Left ventricle myocardium inferior (tissue), 1 donor: ENCODE data around the gene LMTK2. TPM values are rescaled to one million over a fixed set of nuclear protein-coding genes. Genes with fewer than 3 reads are reported as not detected.
A peak's percentile ranks its signal among the peaks of the same experiment; 100 is the strongest.

Experiments used
- DNase-seq: peaks from one replicate; pipeline ENCODE4 v3.0.0-alpha.2; 2020
- H3K27ac ChIP-seq: fragments of 200-600 bp; replicated peaks from 2 replicates; pipeline ENCODE4 v1.8.0; 2021
- H3K27me3 ChIP-seq: fragments of 200-600 bp; 2 replicates; pipeline ENCODE4 v1.8.0; 2021; ENCODE audit warnings: low read depth
- H3K36me3 ChIP-seq: fragments of 200-600 bp; 2 replicates; pipeline ENCODE4 v1.8.0; 2021
- H3K4me1 ChIP-seq: fragments of 200-600 bp; 2 replicates; pipeline ENCODE4 v1.8.0; 2021
- H3K4me3 ChIP-seq: fragments of 200-600 bp; 2 replicates; pipeline ENCODE4 v1.8.0; 2021; ENCODE audit warnings: mild to moderate bottlenecking, moderate library complexity
- H3K9me3 ChIP-seq: fragments of 200-600 bp; replicated peaks from 2 replicates; pipeline ENCODE4 v1.8.0; 2021
- intact Hi-C: fragments of 100-400 bp; cut with micrococcal nuclease; formaldehyde crosslinking; loops from one replicate; pipeline ENCODE4 v1.11.0; 2022
- total RNA-seq: library from RNA; stranded (reverse); fragmentation: NEBNext Ultra II Directional; extraction: Animal tissue kit (Norgen Biotek cat#: 25700); gene quantifications from one replicate; pipeline ENCODE4 v1.2.1, GENCODE V29; 2021
- TF ChIP-seq, protein P1 (sequence below): fragments of 200-600 bp; IDR thresholded peaks from 2 replicates; pipeline ENCODE4 v1.8.0; 2021; ENCODE audit warnings: antibody characterized with exemption, mild to moderate bottlenecking, borderline replicate concordance
- donor health status: DM: no; HTN: yes; CAD: no; lungs with severe emphysema.

Gene LMTK2
- total RNA-seq, 1 donor from 2014 or later = 26.9 TPM

DNA sequence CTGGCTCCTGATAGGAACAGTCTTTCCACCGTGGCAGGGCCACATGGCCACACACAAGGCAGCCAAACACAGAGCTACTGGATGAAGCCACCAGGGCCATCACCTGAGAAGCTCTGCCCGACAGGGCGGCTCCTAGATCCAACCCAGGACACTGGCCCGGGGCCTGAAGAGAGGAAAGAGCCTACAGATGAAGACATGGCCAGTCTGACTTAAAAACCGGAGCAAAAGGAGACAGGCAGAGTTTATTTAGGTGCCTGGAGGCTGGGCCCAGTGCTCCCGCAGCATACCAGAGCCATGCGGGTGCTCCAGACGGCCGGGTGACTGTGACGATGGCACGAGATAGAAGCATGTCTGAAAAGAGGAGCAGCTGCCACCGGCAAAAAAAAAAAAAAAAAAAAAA, 141.5 kb downstream of the LMTK2 start:
- Histone ChIP-seq H3K27me3 (no peaks in the 10 kb centered on the region), H3K27ac (peak overlapping the region; percentile 91), H3K36me3 (peaks cover 21% of the 10 kb centered on the region), H3K9me3 (no peaks in the 10 kb centered on the region), H3K4me3 (no peak overlapping the region), H3K4me1 (peaks cover 81% of the 10 kb centered on the region)
- intact Hi-C loops = no loop called here
- TF ChIP-seq, protein P1, sequence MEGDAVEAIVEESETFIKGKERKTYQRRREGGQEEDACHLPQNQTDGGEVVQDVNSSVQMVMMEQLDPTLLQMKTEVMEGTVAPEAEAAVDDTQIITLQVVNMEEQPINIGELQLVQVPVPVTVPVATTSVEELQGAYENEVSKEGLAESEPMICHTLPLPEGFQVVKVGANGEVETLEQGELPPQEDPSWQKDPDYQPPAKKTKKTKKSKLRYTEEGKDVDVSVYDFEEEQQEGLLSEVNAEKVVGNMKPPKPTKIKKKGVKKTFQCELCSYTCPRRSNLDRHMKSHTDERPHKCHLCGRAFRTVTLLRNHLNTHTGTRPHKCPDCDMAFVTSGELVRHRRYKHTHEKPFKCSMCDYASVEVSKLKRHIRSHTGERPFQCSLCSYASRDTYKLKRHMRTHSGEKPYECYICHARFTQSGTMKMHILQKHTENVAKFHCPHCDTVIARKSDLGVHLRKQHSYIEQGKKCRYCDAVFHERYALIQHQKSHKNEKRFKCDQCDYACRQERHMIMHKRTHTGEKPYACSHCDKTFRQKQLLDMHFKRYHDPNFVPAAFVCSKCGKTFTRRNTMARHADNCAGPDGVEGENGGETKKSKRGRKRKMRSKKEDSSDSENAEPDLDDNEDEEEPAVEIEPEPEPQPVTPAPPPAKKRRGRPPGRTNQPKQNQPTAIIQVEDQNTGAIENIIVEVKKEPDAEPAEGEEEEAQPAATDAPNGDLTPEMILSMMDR = no peak
- no peak for DNase-seq

DNA sequence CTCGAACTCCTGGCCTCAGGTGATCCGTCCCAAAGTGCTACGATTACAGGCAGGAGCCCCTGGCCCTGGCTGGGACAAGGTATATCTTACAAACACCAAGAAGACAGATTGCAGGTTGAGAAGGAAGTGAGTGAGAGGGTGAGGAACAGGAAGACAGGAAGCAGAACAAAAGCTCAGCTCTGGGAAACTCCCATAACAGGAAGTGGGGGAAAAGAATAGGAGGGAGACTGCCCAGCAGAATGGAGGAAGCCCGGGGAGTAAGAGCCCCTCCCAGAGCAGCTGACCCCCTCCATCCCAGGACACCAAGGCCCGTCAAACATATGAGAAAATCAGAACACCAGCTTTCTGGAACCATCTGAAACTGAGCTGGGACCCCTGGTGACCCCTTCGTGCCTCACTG, 142.4 kb downstream of the LMTK2 start:
- Histone ChIP-seq H3K9me3 (no peaks in the 10 kb centered on the region), H3K27ac (peak overlapping the region; percentile 91), H3K4me1 (peaks cover 86% of the 10 kb centered on the region), H3K36me3 (peaks cover 12% of the 10 kb centered on the region), H3K27me3 (no peaks in the 10 kb centered on the region), H3K4me3 (no peak overlapping the region)
- TF ChIP-seq, protein P1 = no peak
- intact Hi-C loops = no loop called here
- DNase-seq = no peak

DNA sequence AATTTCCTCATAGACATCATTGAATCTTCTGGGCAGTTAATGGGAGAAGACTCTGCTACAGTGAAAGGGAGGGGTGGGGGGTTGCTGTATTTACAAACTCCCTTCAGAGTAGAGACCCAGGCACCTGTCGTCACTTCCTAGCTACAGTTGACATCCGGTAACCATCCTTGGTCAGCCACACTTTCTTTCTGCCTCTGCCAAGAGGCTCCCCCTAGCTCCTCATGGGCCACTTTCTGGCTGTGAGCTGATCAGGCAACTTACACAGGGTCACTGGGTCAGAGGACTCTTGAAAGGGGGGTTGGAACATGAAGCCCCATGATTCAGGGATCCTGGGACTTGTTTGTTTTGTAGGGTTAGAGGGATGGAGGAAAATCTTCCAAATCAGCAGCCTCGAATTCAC, 144.1 kb downstream of the LMTK2 start:
- Histone ChIP-seq H3K4me3 (peak overlapping the region; percentile 90), H3K9me3 (no peaks in the 10 kb centered on the region), H3K36me3 (peaks cover 3% of the 10 kb centered on the region), H3K27ac (peak overlapping the region; percentile 91), H3K27me3 (no peaks in the 10 kb centered on the region), H3K4me1 (peaks cover 74% of the 10 kb centered on the region)
- TF ChIP-seq, protein P1 = no peak
- no peak for DNase-seq
- intact Hi-C loops = no loop called here

DNA sequence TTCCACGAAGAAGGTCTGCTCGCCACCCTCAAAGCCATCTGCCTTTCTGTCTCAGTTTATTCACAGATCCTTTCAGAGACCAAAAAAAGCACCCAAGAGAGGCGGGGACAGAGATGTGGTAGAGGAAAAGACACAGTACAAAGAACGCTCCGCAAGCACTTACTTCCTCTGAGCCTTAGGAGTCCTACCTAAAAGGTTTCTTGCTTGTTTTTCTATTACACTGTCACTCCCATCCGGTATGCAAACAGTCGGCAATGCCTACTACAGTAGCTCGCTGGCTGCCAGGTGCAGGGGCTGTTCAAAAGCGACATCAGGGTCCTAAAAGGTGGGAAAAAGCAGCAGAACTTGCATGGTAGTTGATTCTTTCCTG, 144.6 kb downstream of the LMTK2 start:
- Histone ChIP-seq H3K9me3 (no peaks in the 10 kb centered on the region), H3K27me3 (no peaks in the 10 kb centered on the region), H3K27ac (peak overlapping the region; percentile 91), H3K4me3 (peak overlapping the region; percentile 90), H3K4me1 (peaks cover 69% of the 10 kb centered on the region), H3K36me3 (peaks cover 5% of the 10 kb centered on the region)
- TF ChIP-seq, protein P1 = no peak
- no peak for DNase-seq
- intact Hi-C loops = no loop called here

DNA sequence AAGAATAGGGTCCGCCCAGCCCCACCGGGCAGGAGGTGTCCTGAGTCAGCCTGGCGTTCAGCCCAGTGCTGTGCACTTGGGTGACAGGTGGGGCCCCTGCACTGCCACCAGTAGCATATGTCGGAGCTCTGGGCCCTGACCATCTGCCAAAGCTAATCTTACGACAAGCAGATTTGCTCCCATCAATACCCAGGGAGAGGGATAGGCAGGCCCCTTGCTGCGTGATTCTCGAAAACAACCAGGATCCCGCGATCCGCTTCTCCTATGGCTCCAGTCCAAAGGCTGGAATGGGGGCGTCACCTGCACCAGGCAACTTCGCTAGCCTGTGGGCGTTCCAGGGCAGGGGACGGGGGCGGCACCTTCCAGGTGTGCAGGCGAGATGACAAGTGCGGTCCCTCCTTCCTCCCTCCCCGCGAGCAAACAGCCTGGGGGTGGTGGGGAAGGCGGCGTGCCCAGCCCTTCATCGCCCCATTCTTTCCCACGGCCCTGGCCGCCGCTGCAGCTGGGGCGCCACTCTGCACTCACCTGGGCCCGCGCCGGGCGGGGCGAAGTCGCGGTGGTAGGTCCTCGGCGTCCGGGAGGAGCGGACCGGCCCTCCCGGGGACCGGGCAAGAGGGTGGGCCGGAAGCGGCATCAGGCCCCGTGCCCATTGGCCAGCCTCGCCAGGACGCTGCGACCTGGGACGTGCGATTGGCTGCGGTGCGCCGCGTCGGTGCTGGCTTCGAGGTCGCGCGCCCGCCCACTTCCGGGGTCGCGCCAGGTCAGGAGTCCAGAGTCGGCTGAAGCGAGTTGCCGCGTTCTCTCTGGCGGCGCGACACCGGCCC, 145.2 kb downstream of the LMTK2 start, which contains the start of gene TECPR1:
TECPR1 (minus strand) TSS at position 632 of the 824 bp plus-strand sequence. CDS start 6,086 bp downstream, outside the sequence.
- TF ChIP-seq, protein P1 = no peak
- Histone ChIP-seq H3K36me3 (peaks cover 11% of the 10 kb centered on the region), H3K4me3 (peak within 1 kb of the TSS; percentile 90), H3K27me3 (no peaks in the 10 kb centered on the region), H3K4me1 (peaks cover 63% of the 10 kb centered on the region), H3K27ac (peak within 1 kb of the TSS; percentile 91), H3K9me3 (no peaks in the 10 kb centered on the region)
- DNase-seq = peak; percentile 97
- intact Hi-C loops = no loop called here
